IPS-20b (cell line): ENCODE results near the gene MRGPRX4.
"Not testable (repeated sequence)": the region's sequence is repeated elsewhere in the genome, so short reads cannot be mapped to it uniquely, and the experiment has no call there.

Experiments used
- H3K27ac ChIP-seq: one replicate; pipeline ENCODE4 v1.5.1; 2013; ENCODE audit warnings: low read length
- H3K27me3 ChIP-seq: 2 replicates; pipeline ENCODE4 v1.6.1; 2013; ENCODE audit warnings: mild to moderate bottlenecking, low read length, inconsistent platforms; ENCODE audit not compliant: insufficient read depth
- H3K36me3 ChIP-seq: 2 replicates; pipeline ENCODE4 v1.6.1; 2013; ENCODE audit warnings: low read depth, mild to moderate bottlenecking, inconsistent platforms, low read length, moderate library complexity; ENCODE audit not compliant: insufficient read depth
- H3K4me1 ChIP-seq: 2 replicates; pipeline ENCODE4 v1.6.1; 2013; ENCODE audit warnings: mild to moderate bottlenecking, control low read depth, inconsistent platforms, low read length, moderate library complexity; ENCODE audit not compliant: insufficient read depth
- H3K4me3 ChIP-seq: 2 replicates; pipeline ENCODE4 v1.5.1; 2013; ENCODE audit warnings: mild to moderate bottlenecking, low read length, inconsistent platforms
- H3K9ac ChIP-seq: 2 replicates; pipeline ENCODE4 v1.6.1; 2013; ENCODE audit warnings: low read depth, mild to moderate bottlenecking, inconsistent platforms, low read length, moderate library complexity
- H3K9me3 ChIP-seq: 2 replicates; pipeline ENCODE4 v1.6.1; 2013; ENCODE audit warnings: mild to moderate bottlenecking, low read depth, low read length, inconsistent platforms; ENCODE audit not compliant: insufficient read depth

Gene MRGPRX4

GRCh38 chr11:18172666-18173065 is at the start of gene MRGPRX4:
TSS of gene MRGPRX4 (plus strand) at chr11:18172837. CDS start at chr11:18173257, 420 bp downstream.
- Histone ChIP-seq H3K27me3 (peaks cover 3% of the 10 kb centered on the region; the same call in 1 of the 2 replicates), H3K4me3 (no peak within 1 kb of the TSS), H3K9me3 (no peaks in the 10 kb centered on the region), H3K9ac (no peak within 1 kb of the TSS), H3K36me3 (no peaks in the 10 kb centered on the region), H3K4me1 (no peaks in the 10 kb centered on the region), H3K27ac (no peak within 1 kb of the TSS)

- H3K9me3 ChIP-seq = peaks cover 14% of the 10 kb centered on the region; the same call in 1 of the 2 replicates
- H3K36me3 ChIP-seq, H3K27me3 ChIP-seq, H3K27ac ChIP-seq, H3K4me3 ChIP-seq, H3K4me1 ChIP-seq, H3K9ac ChIP-seq: not testable (repeated sequence)
These were observed 41.5 kb upstream of the MRGPRX4 start for GRCh38 chr11:18131115-18131514.

- no peaks in the 10 kb centered on the region for H3K36me3 ChIP-seq
- H3K27me3 ChIP-seq = no peaks in the 10 kb centered on the region
These were observed 40.3 kb upstream of the MRGPRX4 start, which contains the start of gene MRGPRX3 for GRCh38 chr11:18132341-18132740. TSS of gene MRGPRX3 (plus strand) at chr11:18132571. CDS start at chr11:18137203, 4,632 bp downstream.

GRCh38 chr11:18135308-18135707 is 37.3 kb upstream of the MRGPRX4 start:
- no peak overlapping the region for H3K27ac ChIP-seq
- H3K9me3 ChIP-seq = no peaks in the 10 kb centered on the region
- no peaks in the 10 kb centered on the region for H3K27me3 ChIP-seq
- H3K4me1 ChIP-seq = 0 out of 2 replicates have a peak, but pooled peaks cover 5% of the 10 kb centered on the region
- no peaks in the 10 kb centered on the region for H3K36me3 ChIP-seq
- no peak overlapping the region for H3K9ac ChIP-seq
- H3K4me3 ChIP-seq = no peak overlapping the region

More at GRCh38 chr11:18132341-18132740, 40.3 kb upstream of the MRGPRX4 start, which contains the start of gene MRGPRX3:
- H3K4me3 ChIP-seq = no peak within 1 kb of the TSS
- no peak within 1 kb of the TSS for H3K27ac ChIP-seq
- H3K4me1 ChIP-seq = 0 out of 2 replicates have a peak, but pooled peaks cover 5% of the 10 kb centered on the region
- H3K9me3 ChIP-seq = peaks cover 14% of the 10 kb centered on the region; the same call in 1 of the 2 replicates
- no peak within 1 kb of the TSS for H3K9ac ChIP-seq

GRCh38 chr11:18137186-18137800 is 35.3 kb upstream of the MRGPRX4 start:
- H3K9ac ChIP-seq = no peak overlapping the region

GRCh38 chr11:18140145-18140544 is 32.5 kb upstream of the MRGPRX4 start:
- Histone ChIP-seq H3K4me1 (no peaks in the 10 kb centered on the region), H3K9ac (no peak overlapping the region), H3K27me3 (no peaks in the 10 kb centered on the region), H3K4me3 (no peak overlapping the region), H3K9me3 (no peaks in the 10 kb centered on the region), H3K36me3 (no peaks in the 10 kb centered on the region), H3K27ac (no peak overlapping the region)

More at GRCh38 chr11:18137186-18137800, 35.3 kb upstream of the MRGPRX4 start:
- Histone ChIP-seq H3K27ac (no peak overlapping the region), H3K27me3 (no peaks in the 10 kb centered on the region), H3K4me1 (0 out of 2 replicates have a peak, but pooled peaks cover 5% of the 10 kb centered on the region), H3K9me3 (no peaks in the 10 kb centered on the region), H3K4me3 (no peak overlapping the region), H3K36me3 (no peaks in the 10 kb centered on the region)

- Histone ChIP-seq H3K9ac (no peak overlapping the region), H3K36me3 (no peaks in the 10 kb centered on the region), H3K27me3 (no peaks in the 10 kb centered on the region), H3K4me1 (no peaks in the 10 kb centered on the region), H3K9me3 (no peaks in the 10 kb centered on the region), H3K27ac (no peak overlapping the region), H3K4me3 (no peak overlapping the region)
These were observed 28.4 kb upstream of the MRGPRX4 start for GRCh38 chr11:18144243-18144642.

- no peaks in the 10 kb centered on the region for H3K27me3 ChIP-seq
- no peaks in the 10 kb centered on the region for H3K9me3 ChIP-seq
- H3K4me3 ChIP-seq = no peak overlapping the region
- H3K9ac ChIP-seq = no peak overlapping the region
- no peaks in the 10 kb centered on the region for H3K4me1 ChIP-seq
- no peak overlapping the region for H3K27ac ChIP-seq
- no peaks in the 10 kb centered on the region for H3K36me3 ChIP-seq
These were observed 27.6 kb upstream of the MRGPRX4 start for GRCh38 chr11:18145025-18145424.

GRCh38 chr11:18145837-18146236 is 26.8 kb upstream of the MRGPRX4 start:
- Histone ChIP-seq H3K9ac (no peak overlapping the region), H3K36me3 (no peaks in the 10 kb centered on the region), H3K27me3 (no peaks in the 10 kb centered on the region)

GRCh38 chr11:18151581-18151980 is 21.1 kb upstream of the MRGPRX4 start:
- Histone ChIP-seq H3K9ac (no peak overlapping the region), H3K9me3 (no peaks in the 10 kb centered on the region), H3K4me1 (peaks cover 4% of the 10 kb centered on the region; the same call in 1 of the 2 replicates), H3K4me3 (no peak overlapping the region), H3K27ac (no peak overlapping the region), H3K27me3 (no peaks in the 10 kb centered on the region), H3K36me3 (no peaks in the 10 kb centered on the region)

More at GRCh38 chr11:18145837-18146236, 26.8 kb upstream of the MRGPRX4 start:
- Histone ChIP-seq H3K9me3 (no peaks in the 10 kb centered on the region), H3K4me3 (no peak overlapping the region), H3K27ac (no peak overlapping the region), H3K4me1 (peaks cover under 1% of the 10 kb centered on the region; the same call in 1 of the 2 replicates)

- Histone ChIP-seq H3K36me3 (no peaks in the 10 kb centered on the region), H3K9me3 (no peaks in the 10 kb centered on the region), H3K9ac (no peak overlapping the region), H3K27me3 (no peaks in the 10 kb centered on the region; the same call in 1 of the 2 replicates), H3K4me1 (no peaks in the 10 kb centered on the region), H3K4me3 (no peak overlapping the region), H3K27ac (no peak overlapping the region)
These were observed 4.3 kb upstream of the MRGPRX4 start for GRCh38 chr11:18168372-18168771.

GRCh38 chr11:18171377-18172000 is 1.1 kb upstream of the MRGPRX4 start:
- Histone ChIP-seq H3K27me3 (peaks cover 3% of the 10 kb centered on the region; the same call in 1 of the 2 replicates), H3K36me3 (no peaks in the 10 kb centered on the region), H3K9me3 (no peaks in the 10 kb centered on the region), H3K4me3 (no peak overlapping the region), H3K4me1 (no peaks in the 10 kb centered on the region), H3K9ac (no peak overlapping the region), H3K27ac (no peak overlapping the region)
